ENCODE results near the gene SPON1. TPM values are rescaled to one million over a fixed set of nuclear protein-coding genes. Genes with fewer than 3 reads are reported as not detected.

Gene SPON1
- total and polyA plus RNA-seq, 2 of the 8 experiments (the other 6 are each of a cell fraction or from before 2014, with no cell fraction given): 1.5 to 5.4 TPM

GRCh38 chr11:13983081-13983751 lies 20.7 kb downstream of the SPON1 start:
- Histone ChIP-seq H2AFZ (ENCODE audit: low read length) (no peak overlapping the region), H3K4me1 (replicated peaks in 1 of 4; ENCODE audit: control insufficient read depth in 3 of 4, insufficient read depth in 4 of 4, low read length in 3 of 4) (no peaks in the 10 kb centered on the region), H3K18ac (ENCODE audit: extremely low read depth, low read length) (no peak overlapping the region), H2BK5ac (ENCODE audit: low read depth, low read length) (no peak overlapping the region), H3K23me2 (ENCODE audit: low read depth, low read length) (no peaks in the 10 kb centered on the region), H2BK12ac (ENCODE audit: low read depth, low read length) (no peak overlapping the region), H3K27me3 (replicated peaks in 1 of 4; ENCODE audit: control insufficient read depth in 3 of 4, extremely low read depth in 1 of 4, insufficient read depth in 3 of 4, low read length in 3 of 4) (no peaks in the 10 kb centered on the region), H3K23ac (ENCODE audit: insufficient read length) (no peak overlapping the region), H3K56ac (replicated peaks; ENCODE audit: insufficient read length, low read depth, low read length) (no peak overlapping the region), H3K9ac (replicated peaks in 1 of 4; ENCODE audit: extremely low read depth in 1 of 4, low read depth in 3 of 4, low read length in 3 of 4) (no peak overlapping the region), H3K14ac (ENCODE audit: insufficient read length) (no peak overlapping the region), H4K20me1 (replicated peaks in 1 of 2; ENCODE audit: control insufficient read depth in 1 of 2, insufficient read depth in 2 of 2, low read length in 2 of 2) (no peaks in the 10 kb centered on the region), H3K79me2 (ENCODE audit: control insufficient read depth in 1 of 2, insufficient read depth in 2 of 2, low read length in 2 of 2) (no peaks in the 10 kb centered on the region), H3K27ac (ENCODE audit: low read depth, low read length) (no peak overlapping the region), H2BK20ac (ENCODE audit: low read length) (no peak overlapping the region), H3K36me3 (ENCODE audit: control insufficient read depth in 2 of 4, insufficient read depth in 4 of 4, low read length in 3 of 4) (no peaks in the 10 kb centered on the region), H3K4ac (replicated peaks; ENCODE audit: insufficient read length, low read depth, low read length) (no peak overlapping the region), H2BK120ac (replicated peaks; ENCODE audit: low read depth, low read length) (no peak overlapping the region), H4K5ac (ENCODE audit: insufficient read length, low read depth, low read length) (no peak overlapping the region), H3K4me3 (ENCODE audit: extremely low read depth in 1 of 4, insufficient read depth in 2 of 4, low read depth in 3 of 4, low read length in 4 of 4) (no peak overlapping the region), H3K4me2 (ENCODE audit: insufficient read depth in 1 of 2, low read depth in 2 of 2, low read length in 2 of 2) (no peak overlapping the region), H4K91ac (replicated peaks; ENCODE audit: insufficient read length, low read length) (no peak overlapping the region), H4K8ac (ENCODE audit: extremely low read depth, insufficient read depth, low read length) (no peak overlapping the region), H2BK15ac (ENCODE audit: low read length) (no peak overlapping the region), H3K79me1 (ENCODE audit: low read depth, low read length) (no peaks in the 10 kb centered on the region), H2AK5ac (ENCODE audit: low read depth, low read length) (no peak overlapping the region), H3K9me3 (ENCODE audit: insufficient read depth in 2 of 2, low read depth in 1 of 2, low read length in 1 of 2) (no peaks in the 10 kb centered on the region)
- ChIA-PET POLR2A (ENCODE audit: partially characterized antibody) (no interaction called here), CTCF (ENCODE audit: partially characterized antibody) (interaction anchor here (0.6 to 2.1 kb wide), 4 partner anchors 12 to 301 kb away, joined by 4 to 5 read pairs (median 4); no protein-coding TSS in a partner anchor)
- TF ChIP-seq HDAC2 (IDR thresholded peaks at IDR 0.05; ENCODE audit: borderline replicate concordance in 1 of 2, low read depth in 2 of 2, low read length in 2 of 2): no peak
- no peak for FAIRE-seq
- WGBS, 2 experiments (ENCODE audit: extremely low coverage in 1 of 2, insufficient coverage in 1 of 2, insufficient read length in 1 of 2, insufficient replicate concordance in 2 of 2, low coverage in 1 of 2, low lambda C conversion rate in 2 of 2, missing lambda C conversion rate in 1 of 2): 83% methylated on average over 11 of the region's 12 CpGs; no CpG with 5 or more reads in 1 of the 2 experiments
- DNase-seq (ENCODE audit: low read depth in 1 of 2, low spot score in 2 of 2): no peak
